ENCODE data around the gene CCDC188. TPM values are rescaled to one million over a fixed set of nuclear protein-coding genes. Genes with fewer than 3 reads are reported as not detected.
"Not testable (repeated sequence)": the region's sequence is repeated elsewhere in the genome, so short reads cannot be mapped to it uniquely, and the experiment has no call there.

CCDC188 gene
- total and polyA plus RNA-seq, 4 donors: not detected

DNA sequence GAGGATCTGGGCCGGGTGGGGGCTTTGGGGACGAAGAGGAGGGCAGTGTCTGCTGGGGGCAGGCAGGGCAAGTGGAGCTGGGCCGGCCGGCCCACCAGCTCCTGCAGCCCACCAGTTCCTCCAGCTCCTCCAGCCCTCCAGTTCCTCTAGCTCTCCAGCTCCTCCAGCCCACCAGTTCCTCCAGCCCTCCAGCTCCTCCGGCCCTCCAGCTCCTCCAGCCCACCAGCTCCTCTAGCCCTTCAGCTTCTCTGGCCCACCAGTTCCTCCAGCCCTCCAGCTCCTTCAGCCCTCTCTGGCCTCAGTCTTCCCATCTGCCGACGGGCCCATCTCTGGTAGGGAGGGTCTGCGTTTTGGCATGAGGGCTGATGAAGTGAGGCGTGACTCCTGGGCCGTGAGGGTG lies 9.2 kb upstream of the CCDC188 start (continued):
- TF ChIP-seq ZBTB33 (IDR thresholded peaks at IDR 0.05) (no peak), EGR1 (IDR thresholded peaks at IDR 0.05; ENCODE audit: low read depth in 2 of 2) (no peak), YY1 (IDR thresholded peaks at IDR 0.05) (no peak), HNF4A (conservative IDR thresholded peaks at IDR 0.05) (no peak), FOXA2 (IDR thresholded peaks at IDR 0.05) (no peak)

DNA sequence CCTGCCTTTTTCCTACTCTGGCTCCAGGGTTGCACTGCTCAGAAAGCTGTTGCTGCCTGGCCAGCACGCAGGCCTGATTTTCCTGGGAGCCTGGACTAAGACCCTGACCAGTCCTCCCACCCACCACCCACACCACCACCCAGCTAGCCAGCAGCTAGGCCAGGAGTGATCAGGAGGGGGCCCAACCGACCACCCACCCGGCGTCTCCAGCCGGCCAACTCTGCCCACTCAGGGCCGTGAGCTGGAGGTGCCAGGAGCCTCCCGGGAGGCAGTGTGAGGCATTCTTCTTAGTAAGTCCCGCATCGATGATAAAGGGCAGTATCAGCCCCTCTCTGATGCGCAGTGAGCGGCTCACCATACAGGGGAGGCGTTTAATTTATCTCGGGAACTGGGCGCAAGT lies 8.7 kb upstream of the CCDC188 start:
- not testable (repeated sequence) for H3K27ac ChIP-seq (ENCODE audit: low read depth in 1 of 2, low read length in 2 of 2); H3K36me3 ChIP-seq (ENCODE audit: control insufficient read depth in 4 of 4, insufficient read depth in 3 of 4, low read depth in 1 of 4, low read length in 3 of 4); H3K9ac ChIP-seq (ENCODE audit: low read depth in 1 of 2, low read length in 2 of 2); DNase-seq (ENCODE audit: low spot score); H3K4me1 ChIP-seq (ENCODE audit: control insufficient read depth in 4 of 4, insufficient read depth in 4 of 4, low read length in 3 of 4); H3K9me3 ChIP-seq (ENCODE audit: control insufficient read depth in 4 of 4, low read length in 3 of 4); H3K4me3 ChIP-seq (ENCODE audit: low read depth in 1 of 3, low read length in 3 of 3); H3K27me3 ChIP-seq (ENCODE audit: control insufficient read depth in 4 of 4, insufficient read depth in 4 of 4, low read length in 3 of 4)
- 86% methylated on average over 13 of the region's 14 CpGs for WGBS

DNA sequence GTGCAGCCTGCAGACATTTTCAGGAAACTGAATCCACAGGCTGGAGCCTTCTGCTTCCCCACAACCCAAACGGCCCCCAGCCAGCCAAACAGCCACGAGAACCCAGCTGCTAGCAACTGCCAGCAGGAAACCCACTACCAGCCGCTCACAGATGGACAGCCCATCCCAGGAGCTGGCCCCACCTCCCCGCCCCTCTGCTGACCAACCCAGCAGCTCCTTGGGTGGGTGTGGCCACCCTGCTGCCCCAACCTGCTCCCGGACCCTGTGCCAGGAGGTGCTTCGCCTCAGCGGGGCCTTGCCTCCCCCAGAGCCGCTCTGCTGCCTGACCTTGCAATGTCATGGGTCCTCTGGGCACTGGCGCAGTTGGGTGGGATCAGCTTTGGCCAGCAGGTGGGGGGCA lies 8.2 kb upstream of the CCDC188 start:
- H3K9ac ChIP-seq (ENCODE audit: low read depth in 1 of 2, low read length in 2 of 2): no peak overlapping the region
- no peaks in the 10 kb centered on the region for H3K9me3 ChIP-seq (ENCODE audit: control insufficient read depth in 4 of 4, low read length in 3 of 4)
- H3K27ac ChIP-seq (ENCODE audit: low read depth in 1 of 2, low read length in 2 of 2): no peak overlapping the region
- DNase-seq (ENCODE audit: low spot score): no peak
- no peaks in the 10 kb centered on the region for H3K36me3 ChIP-seq (ENCODE audit: control insufficient read depth in 4 of 4, insufficient read depth in 3 of 4, low read depth in 1 of 4, low read length in 3 of 4)
- TF ChIP-seq HNF4G (IDR thresholded peaks at IDR 0.05): no peak
- TF ChIP-seq, protein P1, sequence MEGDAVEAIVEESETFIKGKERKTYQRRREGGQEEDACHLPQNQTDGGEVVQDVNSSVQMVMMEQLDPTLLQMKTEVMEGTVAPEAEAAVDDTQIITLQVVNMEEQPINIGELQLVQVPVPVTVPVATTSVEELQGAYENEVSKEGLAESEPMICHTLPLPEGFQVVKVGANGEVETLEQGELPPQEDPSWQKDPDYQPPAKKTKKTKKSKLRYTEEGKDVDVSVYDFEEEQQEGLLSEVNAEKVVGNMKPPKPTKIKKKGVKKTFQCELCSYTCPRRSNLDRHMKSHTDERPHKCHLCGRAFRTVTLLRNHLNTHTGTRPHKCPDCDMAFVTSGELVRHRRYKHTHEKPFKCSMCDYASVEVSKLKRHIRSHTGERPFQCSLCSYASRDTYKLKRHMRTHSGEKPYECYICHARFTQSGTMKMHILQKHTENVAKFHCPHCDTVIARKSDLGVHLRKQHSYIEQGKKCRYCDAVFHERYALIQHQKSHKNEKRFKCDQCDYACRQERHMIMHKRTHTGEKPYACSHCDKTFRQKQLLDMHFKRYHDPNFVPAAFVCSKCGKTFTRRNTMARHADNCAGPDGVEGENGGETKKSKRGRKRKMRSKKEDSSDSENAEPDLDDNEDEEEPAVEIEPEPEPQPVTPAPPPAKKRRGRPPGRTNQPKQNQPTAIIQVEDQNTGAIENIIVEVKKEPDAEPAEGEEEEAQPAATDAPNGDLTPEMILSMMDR (IDR thresholded peaks at IDR 0.05; ENCODE audit: low read depth, low read length, missing input control): no peak
- no peak for TF ChIP-seq JUND (IDR thresholded peaks at IDR 0.05)
- no peak for TF ChIP-seq GABPA (IDR thresholded peaks at IDR 0.05 in 1 of 2, conservative IDR thresholded peaks at IDR 0.05 in 1 of 2)
- TF ChIP-seq FOXA1 (IDR thresholded peaks at IDR 0.05): no peak
- no peak for TF ChIP-seq TAF1 (conservative IDR thresholded peaks at IDR 0.05)
- no peaks in the 10 kb centered on the region for H3K27me3 ChIP-seq (ENCODE audit: control insufficient read depth in 4 of 4, insufficient read depth in 4 of 4, low read length in 3 of 4)
- no peak overlapping the region for H3K4me3 ChIP-seq (ENCODE audit: low read depth in 1 of 3, low read length in 3 of 3)
- 62% methylated on average over 9 of the region's 9 CpGs for whole genome bisulfite sequencing
- H3K4me1 ChIP-seq (ENCODE audit: control insufficient read depth in 4 of 4, insufficient read depth in 4 of 4, low read length in 3 of 4): no peaks in the 10 kb centered on the region

DNA sequence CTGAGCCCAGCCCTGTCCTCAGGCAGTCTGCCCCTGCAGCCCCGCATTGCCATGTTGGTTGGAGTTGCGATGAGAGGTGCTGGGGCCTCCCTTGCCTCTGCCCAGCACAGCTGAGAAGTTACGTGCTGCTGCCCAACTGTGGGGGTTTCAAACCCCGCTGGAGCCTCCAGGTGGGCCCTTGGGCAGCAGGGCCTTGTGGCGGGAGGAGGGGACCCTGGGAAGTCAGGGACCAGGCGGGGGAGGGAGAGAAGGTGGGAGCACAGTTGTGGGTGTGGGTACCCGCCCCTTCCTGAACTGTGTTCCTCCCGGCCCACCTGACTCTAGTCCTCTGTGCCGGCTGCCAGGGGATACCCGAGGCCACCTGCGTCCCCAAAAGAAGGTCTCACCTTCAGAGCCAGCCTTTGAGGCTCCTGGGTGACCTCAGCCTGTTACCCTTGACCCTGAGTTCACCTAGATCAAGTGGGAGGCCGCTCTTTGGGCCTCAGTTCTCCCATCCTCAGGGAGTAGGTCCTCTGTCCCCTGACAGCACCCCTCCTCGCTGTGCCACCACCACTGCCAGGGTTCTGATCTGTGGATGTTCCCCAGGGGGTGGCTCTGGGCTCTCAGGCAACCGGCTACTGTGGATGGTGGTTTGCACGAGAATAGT lies 7.7 kb upstream of the CCDC188 start:
- no peak for TF ChIP-seq NR2F2 (IDR thresholded peaks at IDR 0.05)
- TF ChIP-seq, protein P2, sequence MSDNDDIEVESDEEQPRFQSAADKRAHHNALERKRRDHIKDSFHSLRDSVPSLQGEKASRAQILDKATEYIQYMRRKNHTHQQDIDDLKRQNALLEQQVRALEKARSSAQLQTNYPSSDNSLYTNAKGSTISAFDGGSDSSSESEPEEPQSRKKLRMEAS (IDR thresholded peaks at IDR 0.05): no peak
- TF ChIP-seq ZBTB33 (IDR thresholded peaks at IDR 0.05): no peak
- no peak for TF ChIP-seq FOXA2 (IDR thresholded peaks at IDR 0.05)
- no peak for TF ChIP-seq HNF4A (conservative IDR thresholded peaks at IDR 0.05)
- TF ChIP-seq TAF1 (conservative IDR thresholded peaks at IDR 0.05): no peak
- no peak for TF ChIP-seq RXRA (IDR thresholded peaks at IDR 0.05)
- no peak for TF ChIP-seq GABPA (IDR thresholded peaks at IDR 0.05 in 1 of 2, conservative IDR thresholded peaks at IDR 0.05 in 1 of 2)
- no peak for TF ChIP-seq REST (IDR thresholded peaks at IDR 0.05)
- no peaks in the 10 kb centered on the region for H3K9me3 ChIP-seq (ENCODE audit: control insufficient read depth in 4 of 4, low read length in 3 of 4)
- no peak overlapping the region for H3K4me3 ChIP-seq (ENCODE audit: low read depth in 1 of 3, low read length in 3 of 3)
- 80% methylated on average over 15 of the region's 15 CpGs for WGBS
- no peak for DNase-seq (ENCODE audit: low spot score)
- H3K27ac ChIP-seq (ENCODE audit: low read depth in 1 of 2, low read length in 2 of 2): no peak overlapping the region
- no peaks in the 10 kb centered on the region for H3K36me3 ChIP-seq (ENCODE audit: control insufficient read depth in 4 of 4, insufficient read depth in 3 of 4, low read depth in 1 of 4, low read length in 3 of 4)
- H3K27me3 ChIP-seq (ENCODE audit: control insufficient read depth in 4 of 4, insufficient read depth in 4 of 4, low read length in 3 of 4): no peaks in the 10 kb centered on the region
- H3K9ac ChIP-seq (ENCODE audit: low read depth in 1 of 2, low read length in 2 of 2): no peak overlapping the region
- no peaks in the 10 kb centered on the region for H3K4me1 ChIP-seq (ENCODE audit: control insufficient read depth in 4 of 4, insufficient read depth in 4 of 4, low read length in 3 of 4)

All from liver (tissue), 9 donors.